GM20000 (cell line): Measurements from ENCODE around the gene YPEL2.

Source experiments
- DNase-seq: peaks from one replicate; pipeline ENCODE4 v3.0.0; 2012; ENCODE audit warnings: low spot score
- TF ChIP-seq, protein P1 (sequence below): IDR thresholded peaks from 2 replicates; pipeline ENCODE4 v1.5.1; 2012; ENCODE audit warnings: mild to moderate bottlenecking, control low read depth; ENCODE audit errors: extremely low read depth, missing control alignments

The YPEL2 gene

DNA sequence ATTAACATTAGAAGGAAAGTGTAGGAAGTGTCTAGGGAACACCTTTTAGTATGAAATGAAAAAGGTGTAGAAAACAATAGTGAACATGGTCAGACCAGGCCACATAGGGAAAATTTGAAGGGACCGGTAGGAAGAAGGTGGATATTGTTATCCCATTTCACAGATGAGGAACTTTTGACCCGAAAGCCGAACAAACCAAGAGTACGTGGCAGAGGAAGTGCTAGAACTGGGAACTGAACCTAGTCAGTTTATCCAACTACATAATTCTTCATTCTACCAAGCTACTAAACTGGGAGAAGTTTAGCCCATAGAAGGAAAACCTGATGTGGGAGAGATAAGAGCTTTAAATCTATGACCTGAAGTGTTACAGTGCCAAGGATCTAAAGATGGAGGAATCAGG lies 43.2 kb downstream of the YPEL2 start:
- no peak for DNase-seq
- TF ChIP-seq, protein P1, sequence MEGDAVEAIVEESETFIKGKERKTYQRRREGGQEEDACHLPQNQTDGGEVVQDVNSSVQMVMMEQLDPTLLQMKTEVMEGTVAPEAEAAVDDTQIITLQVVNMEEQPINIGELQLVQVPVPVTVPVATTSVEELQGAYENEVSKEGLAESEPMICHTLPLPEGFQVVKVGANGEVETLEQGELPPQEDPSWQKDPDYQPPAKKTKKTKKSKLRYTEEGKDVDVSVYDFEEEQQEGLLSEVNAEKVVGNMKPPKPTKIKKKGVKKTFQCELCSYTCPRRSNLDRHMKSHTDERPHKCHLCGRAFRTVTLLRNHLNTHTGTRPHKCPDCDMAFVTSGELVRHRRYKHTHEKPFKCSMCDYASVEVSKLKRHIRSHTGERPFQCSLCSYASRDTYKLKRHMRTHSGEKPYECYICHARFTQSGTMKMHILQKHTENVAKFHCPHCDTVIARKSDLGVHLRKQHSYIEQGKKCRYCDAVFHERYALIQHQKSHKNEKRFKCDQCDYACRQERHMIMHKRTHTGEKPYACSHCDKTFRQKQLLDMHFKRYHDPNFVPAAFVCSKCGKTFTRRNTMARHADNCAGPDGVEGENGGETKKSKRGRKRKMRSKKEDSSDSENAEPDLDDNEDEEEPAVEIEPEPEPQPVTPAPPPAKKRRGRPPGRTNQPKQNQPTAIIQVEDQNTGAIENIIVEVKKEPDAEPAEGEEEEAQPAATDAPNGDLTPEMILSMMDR: no peak

- TF ChIP-seq, protein P1: no peak
These were observed 44.4 kb downstream of the YPEL2 start for GRCh38 chr17:59375857-59376256.

GRCh38 chr17:59376506-59376905 lies 45.1 kb downstream of the YPEL2 start:
- TF ChIP-seq, protein P1: no peak
- no peak for DNase-seq

More at GRCh38 chr17:59375857-59376256, 44.4 kb downstream of the YPEL2 start:
- DNase-seq: peak; percentile 46

- TF ChIP-seq, protein P1: no peak
- DNase-seq: no peak
These were observed 46.0 kb downstream of the YPEL2 start for GRCh38 chr17:59377410-59377809.

DNA sequence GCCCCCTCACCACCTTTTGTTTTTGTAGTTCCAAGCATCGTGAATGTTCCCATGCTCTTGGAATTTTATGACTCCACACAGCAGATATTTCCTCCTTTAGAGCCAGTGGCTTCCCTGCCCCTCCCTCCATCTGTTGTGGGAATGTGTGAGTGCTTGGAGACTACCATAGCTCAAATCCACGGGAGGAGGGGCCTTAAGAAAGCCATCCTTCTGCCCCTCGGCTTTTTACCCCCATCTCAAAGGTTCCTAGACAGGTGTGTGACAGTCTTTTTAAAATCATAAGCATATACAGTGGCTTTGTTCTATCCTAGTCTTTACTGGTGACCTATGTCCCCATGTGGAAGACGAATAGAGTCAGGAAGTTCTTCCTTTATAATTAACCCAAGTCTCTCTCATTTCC lies 47.2 kb downstream of the YPEL2 start:
- TF ChIP-seq, protein P1: no peak
- DNase-seq: no peak

- DNase-seq: no peak
- TF ChIP-seq, protein P1: no peak
These were observed 49.0 kb downstream of the YPEL2 start for GRCh38 chr17:59380474-59380873.

GRCh38 chr17:59381716-59382570 lies 50.5 kb downstream of the YPEL2 start:
- no peak for DNase-seq
- TF ChIP-seq, protein P1: no peak
